Right lung (tissue), 5 donors: ENCODE results near the gene GHRL. TPM values are rescaled to one million over a fixed set of nuclear protein-coding genes. Genes with fewer than 3 reads are reported as not detected.
A peak's percentile ranks its signal among the peaks of the same experiment; 100 is the strongest.
"Not testable (repeated sequence)": the region's sequence is repeated elsewhere in the genome, so short reads cannot be mapped to it uniquely, and the experiment has no call there.

ENCODE experiments used
- DNase-seq, 2 donors: peaks; one replicate each; pipeline ENCODE4 v3.0.0-alpha.2; 2013
- polyA plus RNA-seq, 5 donors: library from polyadenylated mRNA; unstranded; fragments of 120-200 nt; gene quantifications; one replicate each; pipeline versions ENCODE4 v1.2.1 to v1.2.3, GENCODE V29; 2013; ENCODE audit warnings: inconsistent platforms in 1 of 5, low replicate concordance in 1 of 5; ENCODE audit not compliant: insufficient read length in 5 of 5, insufficient read depth in 1 of 5

Gene GHRL
- polyA plus RNA-seq, 5 donors, result 69.0 to 204 (median 110) TPM

- DNase-seq, result no peak
Observed at GRCh38 chr3:10300087-10300486, 7.3 kb upstream of the GHRL start.

DNA sequence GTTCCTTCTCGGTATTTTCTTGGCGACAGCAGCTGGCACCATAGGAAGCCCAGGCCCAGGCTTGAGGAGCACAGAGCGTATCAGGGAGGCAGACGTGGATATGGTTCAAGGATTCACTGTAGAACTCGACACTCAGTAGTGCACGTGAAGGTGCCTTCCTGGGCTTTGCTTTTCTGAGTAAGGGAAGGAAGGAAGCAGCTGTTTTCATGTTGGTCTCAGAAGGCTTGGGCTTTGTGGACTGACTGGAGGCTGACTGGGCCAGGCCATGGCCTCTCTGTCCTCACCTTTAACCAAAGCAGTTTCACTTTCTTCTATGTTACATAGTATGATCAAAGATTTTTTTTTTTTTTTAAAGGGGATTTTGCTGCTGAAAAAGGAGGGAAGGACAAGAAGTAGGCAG lies 6.9 kb upstream of the GHRL start:
- no peak for DNase-seq

GRCh38 chr3:10299175-10299574 lies 6.4 kb upstream of the GHRL start:
- DNase-seq, result no peak

DNA sequence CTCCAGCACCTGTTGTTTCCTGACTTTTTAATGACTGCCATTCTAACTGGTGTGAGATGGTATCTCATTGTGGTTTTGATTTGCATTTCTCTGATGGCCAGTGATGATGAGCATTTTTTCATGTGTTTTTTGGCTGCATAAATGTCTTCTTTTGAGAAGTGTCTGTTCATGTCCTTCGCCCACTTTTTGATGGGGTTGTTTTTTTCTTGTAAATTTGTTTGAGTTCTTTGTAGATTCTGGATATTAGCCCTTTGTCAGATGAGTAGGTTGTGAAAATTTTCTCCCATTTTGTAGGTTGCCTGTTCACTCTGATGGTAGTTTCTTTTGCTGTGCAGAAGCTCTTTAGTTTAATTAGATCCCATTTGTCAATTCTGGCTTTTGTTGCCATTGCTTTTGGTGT lies 5.3 kb upstream of the GHRL start:
- DNase-seq, result not testable (repeated sequence)

DNA sequence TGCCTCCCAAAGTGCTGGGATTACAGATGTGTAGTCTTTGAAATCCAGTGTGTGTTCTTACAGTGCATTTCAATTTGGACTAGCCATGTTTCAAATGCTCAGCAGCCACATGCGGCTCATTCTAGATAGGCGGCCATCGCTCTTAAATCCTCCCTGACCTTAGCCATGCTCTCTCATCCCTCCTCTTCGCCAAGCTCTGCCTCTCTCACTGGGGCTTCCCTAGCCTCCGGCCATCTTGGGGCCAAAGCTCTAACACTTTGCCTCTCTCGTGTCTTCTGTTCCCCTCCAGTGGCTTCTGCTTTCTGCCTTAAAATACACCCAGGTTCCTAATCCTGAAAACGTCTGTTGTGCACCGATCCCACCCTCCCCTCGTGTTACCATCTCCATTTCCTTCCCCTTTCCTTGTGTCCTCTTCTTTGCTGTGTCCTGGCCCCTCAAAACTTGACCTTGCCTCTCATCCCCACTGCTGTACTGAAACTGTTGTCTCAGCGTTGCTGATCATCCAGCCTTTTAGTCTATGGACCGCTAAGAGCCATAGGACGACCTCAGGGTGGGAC lies 1.4 kb upstream of the GHRL start:
- DNase-seq, result no peak

DNA sequence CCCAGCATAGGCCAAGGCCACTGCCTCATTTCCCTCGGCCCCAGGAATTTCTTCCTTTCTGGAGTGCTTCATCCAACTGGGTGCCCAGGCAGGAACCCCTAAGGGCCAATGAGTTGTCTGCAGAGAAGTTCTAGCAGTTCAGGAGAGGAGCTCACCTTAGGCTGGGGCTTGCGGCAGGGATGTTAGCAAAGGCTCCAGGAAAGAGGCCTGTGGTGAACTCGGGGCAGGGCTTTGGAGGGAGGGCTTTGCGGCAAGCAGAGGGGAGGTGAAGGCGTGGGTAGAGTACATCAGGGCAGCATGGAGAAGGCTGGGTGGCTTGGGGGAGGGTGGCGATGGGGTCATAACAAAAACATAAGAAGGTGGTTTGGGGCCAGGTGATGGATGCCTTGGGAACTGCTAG lies 1.1 kb downstream of the GHRL start:
- DNase-seq, result no peak

- no peak for DNase-seq
Observed at GRCh38 chr3:10290481-10291176, 2.1 kb downstream of the GHRL start.

- no peak for DNase-seq
Observed at GRCh38 chr3:10289787-10290355, 2.9 kb downstream of the GHRL start.

DNA sequence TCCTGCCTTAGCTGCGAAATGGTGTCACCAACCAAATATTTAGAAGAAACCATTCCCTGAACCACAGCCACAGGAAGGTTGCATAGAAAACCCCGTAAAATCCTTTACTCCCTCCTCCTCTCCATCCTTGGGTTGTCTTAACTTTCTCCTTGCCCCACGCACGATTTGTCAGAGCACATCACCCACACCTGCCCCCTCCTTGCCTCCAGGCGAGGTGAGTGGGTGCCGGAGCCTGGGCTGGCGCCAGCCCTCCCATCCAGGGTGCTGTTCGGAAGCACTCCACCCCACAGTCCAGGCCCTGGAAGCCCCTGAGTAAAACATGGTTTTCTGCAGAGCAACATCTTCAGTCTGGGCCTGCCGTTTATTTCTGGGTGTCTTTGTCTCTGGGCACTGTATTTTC lies 3.7 kb downstream of the GHRL start:
- no peak for DNase-seq

DNA sequence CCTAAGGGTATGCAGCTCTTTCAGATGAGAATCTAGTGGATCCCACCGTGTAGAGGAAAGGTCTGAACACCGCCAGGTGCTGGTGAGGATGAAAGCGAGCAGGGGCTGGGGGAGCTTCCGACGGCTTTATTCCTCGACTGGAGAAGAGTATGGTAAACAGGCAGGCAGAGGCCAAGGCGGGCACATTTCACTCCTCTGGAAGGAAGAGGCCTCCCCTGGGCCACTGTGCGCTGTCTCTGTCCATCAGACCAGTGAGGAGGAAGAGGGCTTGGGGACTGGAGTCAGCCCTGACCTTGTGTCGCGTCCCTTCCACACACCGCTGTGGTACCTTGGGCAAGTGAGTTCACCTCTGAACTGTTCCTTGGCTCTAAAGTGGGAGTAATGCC lies 4.2 kb downstream of the GHRL start:
- no peak for DNase-seq

DNA sequence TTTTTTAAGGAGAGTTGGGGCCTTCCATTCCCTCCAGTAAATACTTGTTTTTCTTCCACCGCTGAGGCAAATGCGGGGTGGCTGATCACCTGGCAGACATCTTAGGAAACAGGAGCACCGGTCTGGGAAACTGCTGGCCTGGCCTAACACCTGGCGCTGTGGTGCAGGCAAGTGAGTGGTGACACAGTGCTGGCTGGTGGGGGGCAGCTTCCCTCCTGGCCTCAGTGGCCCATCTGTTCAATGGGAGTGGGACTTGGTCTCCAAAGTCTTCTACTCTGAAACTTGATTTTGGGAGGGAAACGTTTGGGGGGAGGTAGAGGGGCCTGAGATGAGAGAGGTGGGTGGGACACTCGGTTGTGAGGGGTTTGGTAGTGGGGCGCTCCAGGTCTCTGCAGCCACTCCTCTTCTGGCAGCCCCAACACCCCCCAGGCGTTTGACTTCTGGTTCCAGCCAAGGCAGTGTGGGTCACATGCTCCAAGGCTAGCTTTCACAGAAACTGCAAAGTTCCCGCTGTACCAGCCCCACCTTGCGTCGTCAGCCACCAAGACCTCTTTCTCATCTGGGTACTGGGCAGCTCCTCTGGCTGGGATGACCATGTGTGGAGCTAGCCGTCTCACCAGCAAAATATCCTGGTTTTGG lies 4.7 kb downstream of the GHRL start:
- no peak for DNase-seq

GRCh38 chr3:10286596-10287295 lies 6.0 kb downstream of the GHRL start:
- DNase-seq, result no peak

GRCh38 chr3:10286133-10286524 lies 6.6 kb downstream of the GHRL start:
- peak in 1 of 2 donors; percentile 15 for DNase-seq

GRCh38 chr3:10285272-10286132 lies 7.2 kb downstream of the GHRL start:
- DNase-seq, result no peak

DNA sequence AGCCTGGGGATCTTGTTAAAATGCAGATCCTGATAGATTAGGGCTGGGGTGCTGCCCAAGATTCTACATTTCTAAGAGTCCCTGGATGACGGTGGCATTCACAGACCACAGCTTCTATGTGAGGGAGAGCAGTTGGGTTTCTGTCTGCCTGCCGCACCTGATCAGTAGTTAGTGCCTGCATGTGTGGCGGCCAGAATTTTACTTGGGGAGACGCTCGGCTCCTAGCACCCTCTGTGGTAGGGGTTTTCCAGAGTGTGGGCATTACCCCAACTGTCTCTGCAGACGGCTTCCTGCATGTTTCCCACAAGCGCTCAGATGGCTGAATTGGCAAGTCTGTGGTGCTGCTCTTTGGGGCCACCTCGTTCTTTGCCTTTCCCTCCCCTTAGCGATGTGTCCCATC lies 8.3 kb downstream of the GHRL start:
- no peak for DNase-seq

DNA sequence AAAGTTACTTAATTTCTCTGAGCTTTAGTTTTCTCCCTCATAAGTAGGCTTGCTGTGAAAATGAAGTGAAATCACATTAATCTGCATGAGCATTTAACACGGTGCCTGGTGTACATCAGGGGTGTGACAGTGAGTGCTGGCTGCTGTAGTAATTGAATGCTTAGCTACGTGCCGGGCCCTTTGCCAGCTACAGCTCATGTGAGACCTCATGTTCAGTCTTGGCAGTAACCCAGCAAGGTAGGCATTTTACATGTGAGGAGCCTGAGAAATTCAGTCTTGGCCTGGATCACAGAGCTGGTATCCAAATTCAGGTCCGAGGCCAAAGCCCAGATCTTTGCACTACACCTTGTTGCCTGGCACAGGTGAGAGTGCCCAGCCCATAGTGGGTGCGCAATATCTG lies 9.1 kb downstream of the GHRL start:
- DNase-seq, result peak; percentile 55 to 63

DNA sequence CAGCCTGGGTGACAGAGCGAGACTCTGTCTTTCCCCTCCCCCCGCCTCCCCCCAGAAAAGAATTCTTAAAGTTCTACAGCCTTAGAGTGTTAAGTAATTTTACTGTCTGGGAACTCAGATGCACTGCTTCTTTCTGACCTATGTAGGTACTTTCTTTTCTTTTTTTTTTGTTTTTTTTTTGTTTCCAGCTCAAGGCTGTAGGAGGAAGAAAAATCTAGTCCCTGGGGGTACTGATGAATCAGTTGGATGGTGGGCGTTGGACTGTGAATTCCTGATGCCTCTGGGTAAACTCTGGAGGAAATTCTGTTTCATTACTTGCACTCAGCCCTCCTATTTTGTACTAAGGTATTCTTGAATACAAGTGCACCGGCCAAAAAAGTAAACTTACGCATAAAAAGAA lies 10.8 kb downstream of the GHRL start:
- DNase-seq, result no peak

DNA sequence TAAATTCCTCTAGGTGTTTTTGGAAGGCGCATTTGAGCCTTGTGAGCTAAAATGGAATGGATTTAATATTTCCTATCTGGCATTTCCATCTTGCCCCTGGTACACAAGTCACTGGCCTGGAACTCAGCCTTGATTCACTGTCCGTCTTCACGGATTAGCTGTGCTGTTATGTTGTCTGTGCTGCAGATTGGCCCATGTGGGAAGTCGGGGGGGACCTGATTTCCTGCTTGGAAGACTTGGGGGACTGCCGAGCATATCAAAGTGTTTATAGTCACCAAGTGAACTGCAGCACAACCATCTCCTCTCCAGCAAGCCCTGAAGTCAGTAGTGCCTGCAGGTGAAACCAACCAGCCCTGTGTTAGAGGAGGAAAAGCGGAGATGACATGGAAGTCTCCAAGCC lies 12.2 kb downstream of the GHRL start:
- DNase-seq, result no peak

GRCh38 chr3:10280177-10280529 lies 12.6 kb downstream of the GHRL start:
- DNase-seq, result no peak

- no peak for DNase-seq
Observed at GRCh38 chr3:10279384-10280176, 13.2 kb downstream of the GHRL start.

- DNase-seq, result no peak
Observed at GRCh38 chr3:10278501-10278900, 14.2 kb downstream of the GHRL start.
